Osteoblast (primary cell): ENCODE results near the gene COL6A3. TPM values are rescaled to one million over a fixed set of nuclear protein-coding genes. Genes with fewer than 3 reads are reported as not detected.

ENCODE experiments used
- DNase-seq: peaks from one replicate; pipeline ENCODE4 v3.0.0; 2011; ENCODE audit warnings: low spot score, mixed read lengths; ENCODE audit not compliant: insufficient read length; ENCODE audit errors: missing footprints
- H2AFZ ChIP-seq: 2 replicates; pipeline ENCODE4 v1.6.0; 2011; ENCODE audit warnings: mild to moderate bottlenecking, low read length
- H3K27ac ChIP-seq: 2 replicates; pipeline ENCODE4 v1.5.1; 2011; ENCODE audit warnings: mild to moderate bottlenecking, low read depth, low read length, moderate library complexity
- H3K27me3 ChIP-seq: 2 replicates; pipeline ENCODE4 v1.6.0; 2012; ENCODE audit warnings: mild to moderate bottlenecking, control low read depth, inconsistent platforms, low read length, moderate library complexity; ENCODE audit not compliant: insufficient read depth
- H3K36me3 ChIP-seq: 2 replicates; pipeline ENCODE4 v1.5.1; 2011; ENCODE audit warnings: mild to moderate bottlenecking, low read length, control low read depth, moderate library complexity; ENCODE audit not compliant: insufficient read depth
- H3K4me1 ChIP-seq: 2 replicates; pipeline ENCODE4 v1.5.1; 2011; ENCODE audit warnings: mild to moderate bottlenecking, low read length, control low read depth, moderate library complexity; ENCODE audit not compliant: insufficient read depth
- H3K4me2 ChIP-seq: 2 replicates; pipeline ENCODE4 v1.6.0; 2011; ENCODE audit warnings: mild to moderate bottlenecking, low read length; ENCODE audit not compliant: insufficient read depth
- H3K4me3 ChIP-seq: fragments of 200-600 bp; sonication (generic); 3 replicates; pipeline ENCODE4 v1.5.1; 2012; ENCODE audit warnings: mild to moderate bottlenecking, low read length, inconsistent platforms; ENCODE audit not compliant: insufficient read depth
- H3K79me2 ChIP-seq: 2 replicates; pipeline ENCODE4 v1.6.0; 2012; ENCODE audit warnings: mild to moderate bottlenecking, low read length, control low read depth, inconsistent platforms; ENCODE audit not compliant: insufficient read depth
- H3K9me3 ChIP-seq: 2 replicates; pipeline ENCODE4 v1.5.1; 2011; ENCODE audit warnings: low read depth, low read length, control low read depth
- H4K20me1 ChIP-seq: 2 replicates; pipeline ENCODE4 v1.6.0; 2012; ENCODE audit warnings: mild to moderate bottlenecking, low read length, control low read depth; ENCODE audit not compliant: insufficient read depth
- total RNA-seq: library from RNA; depleted of rRNA; stranded (reverse); fragments of >200 nt; gene quantifications from 2 replicates; pipeline ENCODE4 v1.2.3, GENCODE V29; 2012
- TF ChIP-seq, protein P1 (sequence below): IDR thresholded peaks from 2 replicates; pipeline ENCODE4 v1.5.1; 2011; ENCODE audit warnings: mild to moderate bottlenecking, low read depth, low read length, moderate library complexity; ENCODE audit errors: extremely low read depth

COL6A3 gene
- total RNA-seq, 1 donor: 4,017 TPM

- TF ChIP-seq, protein P1, sequence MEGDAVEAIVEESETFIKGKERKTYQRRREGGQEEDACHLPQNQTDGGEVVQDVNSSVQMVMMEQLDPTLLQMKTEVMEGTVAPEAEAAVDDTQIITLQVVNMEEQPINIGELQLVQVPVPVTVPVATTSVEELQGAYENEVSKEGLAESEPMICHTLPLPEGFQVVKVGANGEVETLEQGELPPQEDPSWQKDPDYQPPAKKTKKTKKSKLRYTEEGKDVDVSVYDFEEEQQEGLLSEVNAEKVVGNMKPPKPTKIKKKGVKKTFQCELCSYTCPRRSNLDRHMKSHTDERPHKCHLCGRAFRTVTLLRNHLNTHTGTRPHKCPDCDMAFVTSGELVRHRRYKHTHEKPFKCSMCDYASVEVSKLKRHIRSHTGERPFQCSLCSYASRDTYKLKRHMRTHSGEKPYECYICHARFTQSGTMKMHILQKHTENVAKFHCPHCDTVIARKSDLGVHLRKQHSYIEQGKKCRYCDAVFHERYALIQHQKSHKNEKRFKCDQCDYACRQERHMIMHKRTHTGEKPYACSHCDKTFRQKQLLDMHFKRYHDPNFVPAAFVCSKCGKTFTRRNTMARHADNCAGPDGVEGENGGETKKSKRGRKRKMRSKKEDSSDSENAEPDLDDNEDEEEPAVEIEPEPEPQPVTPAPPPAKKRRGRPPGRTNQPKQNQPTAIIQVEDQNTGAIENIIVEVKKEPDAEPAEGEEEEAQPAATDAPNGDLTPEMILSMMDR: no peak
- DNase-seq: no peak
- no peak overlapping the region for H3K4me2 ChIP-seq
- H3K27me3 ChIP-seq: no peaks in the 10 kb centered on the region
- H4K20me1 ChIP-seq: no peaks in the 10 kb centered on the region
- H3K9me3 ChIP-seq: no peaks in the 10 kb centered on the region
- peaks cover 41% of the 10 kb centered on the region for H3K4me1 ChIP-seq
- H3K79me2 ChIP-seq: no peaks in the 10 kb centered on the region
- H3K36me3 ChIP-seq: no peaks in the 10 kb centered on the region
- no peak overlapping the region for H2AFZ ChIP-seq
- H3K4me3 ChIP-seq: no peak overlapping the region
- H3K27ac ChIP-seq: no peak overlapping the region
Observed at GRCh38 chr2:237314198-237314597, 99.8 kb downstream of the COL6A3 start.

DNA sequence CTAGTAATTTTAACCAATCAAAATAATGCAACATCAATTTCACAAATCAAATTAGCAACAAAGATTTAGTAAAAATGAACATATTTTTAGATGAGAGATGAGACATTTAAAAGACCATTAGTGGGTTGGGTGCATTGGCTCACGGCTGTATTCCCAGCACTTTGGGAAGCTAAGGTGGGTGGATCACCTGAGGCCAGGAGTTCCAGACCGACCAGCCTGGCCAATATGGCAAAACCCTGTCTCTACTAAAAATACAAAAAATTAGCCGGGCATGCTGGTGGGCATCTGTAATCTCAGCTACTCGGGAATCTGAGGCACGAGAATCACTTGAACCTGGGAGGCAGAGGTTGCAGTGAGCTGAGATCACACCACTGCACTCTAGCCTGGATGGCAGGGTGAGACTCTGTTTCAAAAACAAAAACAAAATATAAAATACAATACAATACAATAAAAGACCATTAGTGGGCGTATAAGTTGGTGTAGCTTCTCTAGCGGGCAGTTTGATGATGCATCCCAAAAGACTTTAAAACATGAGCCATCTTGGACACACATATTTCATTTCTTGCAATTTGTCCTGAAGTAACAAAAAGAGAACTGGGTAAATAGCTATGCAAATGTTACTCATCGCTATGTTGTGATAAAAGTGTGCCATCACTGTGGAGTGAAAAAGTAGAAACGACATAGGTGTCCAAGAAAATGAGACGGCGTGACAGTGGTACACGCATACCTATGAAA is 101.8 kb downstream of the COL6A3 start:
- Histone ChIP-seq H3K4me2 (no peak overlapping the region), H3K27ac (peak overlapping the region; percentile 6), H3K9me3 (no peaks in the 10 kb centered on the region), H3K4me3 (no peak overlapping the region), H3K27me3 (no peaks in the 10 kb centered on the region), H3K36me3 (no peaks in the 10 kb centered on the region), H3K79me2 (no peaks in the 10 kb centered on the region), H4K20me1 (no peaks in the 10 kb centered on the region), H3K4me1 (peaks cover 48% of the 10 kb centered on the region), H2AFZ (no peak overlapping the region)
- no peak for DNase-seq
- TF ChIP-seq, protein P1: peak; percentile 9

GRCh38 chr2:237310515-237311114 is 103.3 kb downstream of the COL6A3 start:
- H3K4me3 ChIP-seq: no peak overlapping the region
- H3K4me1 ChIP-seq: peaks cover 56% of the 10 kb centered on the region
- H3K27ac ChIP-seq: peak overlapping the region; percentile 29
- no peak overlapping the region for H2AFZ ChIP-seq
- H3K4me2 ChIP-seq: no peak overlapping the region
- no peaks in the 10 kb centered on the region for H4K20me1 ChIP-seq
- H3K79me2 ChIP-seq: no peaks in the 10 kb centered on the region
- DNase-seq: peak; percentile 58
- TF ChIP-seq, protein P1: no peak
- H3K27me3 ChIP-seq: no peaks in the 10 kb centered on the region
- no peaks in the 10 kb centered on the region for H3K9me3 ChIP-seq
- no peaks in the 10 kb centered on the region for H3K36me3 ChIP-seq

- Histone ChIP-seq H3K79me2 (no peaks in the 10 kb centered on the region), H3K4me2 (no peak overlapping the region), H4K20me1 (no peaks in the 10 kb centered on the region), H3K4me1 (peaks cover 57% of the 10 kb centered on the region), H3K4me3 (no peak overlapping the region), H3K27me3 (no peaks in the 10 kb centered on the region), H3K9me3 (no peaks in the 10 kb centered on the region), H2AFZ (no peak overlapping the region), H3K27ac (peak overlapping the region; percentile 51), H3K36me3 (no peaks in the 10 kb centered on the region)
- no peak for DNase-seq
- TF ChIP-seq, protein P1: no peak
Observed at GRCh38 chr2:237309416-237309815, 104.5 kb downstream of the COL6A3 start.
